ENCODE measurements around the gene PYY. TPM values are rescaled to one million over a fixed set of nuclear protein-coding genes. Genes with fewer than 3 reads are reported as not detected.
"Not testable (repeated sequence)": the region's sequence is repeated elsewhere in the genome, so short reads cannot be mapped to it uniquely, and the experiment has no call there.

PYY gene
- total and polyA plus RNA-seq, 7 donors = 3.2 to 185 (median 47.8) TPM; not detected in 3

GRCh38 chr17:44000141-44000860, 46.6 kb upstream of the PYY start:
- intact Hi-C loops (cut with DNase I) = no loop called here
- H3K27me3 ChIP-seq = peaks cover 16 to 37% (median 26%) of the 10 kb centered on the region in 3 donors
- no peak overlapping the region for H3K4me3 ChIP-seq
- 84 to 88% methylated on average over 12 of the region's 12 CpGs for WGBS, 2 donors
- H3K36me3 ChIP-seq = no peaks in the 10 kb centered on the region
- H3K9me3 ChIP-seq = no peaks in the 10 kb centered on the region
- DNase-seq = no peak
- peaks cover 0 to 12% (median 11%) of the 10 kb centered on the region in 4 donors for H3K4me1 ChIP-seq
- H3K27ac ChIP-seq = no peak overlapping the region
- TF ChIP-seq EP300 (IDR thresholded peaks at IDR 0.05) (no peak), POLR2A (IDR thresholded peaks at IDR 0.05) (no peak), CTCF (IDR thresholded peaks at IDR 0.05) (no peak), POLR2AphosphoS5 (IDR thresholded peaks at IDR 0.05) (no peak)

- H3K4me3 ChIP-seq = no peak overlapping the region
- 84 to 91% methylated on average over 4 of the region's 4 CpGs for WGBS, 2 donors
- H3K4me1 ChIP-seq = peaks cover 0 to 9% (median 8%) of the 10 kb centered on the region in 4 donors
- intact Hi-C loops (cut with DNase I) = no loop called here
- no peak for TF ChIP-seq POLR2A (IDR thresholded peaks at IDR 0.05)
- TF ChIP-seq EP300 (IDR thresholded peaks at IDR 0.05) = no peak
- TF ChIP-seq POLR2AphosphoS5 (IDR thresholded peaks at IDR 0.05) = no peak
- no peak for TF ChIP-seq CTCF (IDR thresholded peaks at IDR 0.05)
- no peaks in the 10 kb centered on the region for H3K9me3 ChIP-seq
- no peak for DNase-seq
- no peak overlapping the region for H3K27ac ChIP-seq
- H3K36me3 ChIP-seq = no peaks in the 10 kb centered on the region
- peaks cover 3 to 24% (median 22%) of the 10 kb centered on the region in 3 donors for H3K27me3 ChIP-seq
These were observed 45.3 kb upstream of the PYY start for GRCh38 chr17:43999024-43999423.

- no peak for DNase-seq
- Histone ChIP-seq H3K36me3 (no peaks in the 10 kb centered on the region), H3K27ac (no peak overlapping the region), H3K9me3 (no peaks in the 10 kb centered on the region), H3K4me1 (peaks cover 0 to 9% (median 8%) of the 10 kb centered on the region in 4 donors), H3K4me3 (no peak overlapping the region), H3K27me3 (peaks cover 3 to 22% (median 19%) of the 10 kb centered on the region in 3 donors)
- no peak for TF ChIP-seq POLR2A (IDR thresholded peaks at IDR 0.05)
- intact Hi-C loops (cut with DNase I) = no loop called here
- WGBS, 2 donors = 83 to 86% methylated on average over 3 of the region's 3 CpGs
These were observed 44.8 kb upstream of the PYY start for GRCh38 chr17:43998552-43998951.

GRCh38 chr17:43997180-43997579, 43.4 kb upstream of the PYY start:
- H3K9me3 ChIP-seq; H3K4me1 ChIP-seq; intact Hi-C loops (cut with DNase I); DNase-seq; H3K4me3 ChIP-seq; H3K36me3 ChIP-seq; H3K27ac ChIP-seq: not testable (repeated sequence)
- 85 to 88% methylated on average over 5 of the region's 5 CpGs for WGBS, 2 donors
- H3K27me3 ChIP-seq = peaks cover 3 to 22% (median 8%) of the 10 kb centered on the region in 3 donors

- Histone ChIP-seq H3K9me3 (no peaks in the 10 kb centered on the region), H3K27ac (no peak overlapping the region), H3K36me3 (no peaks in the 10 kb centered on the region), H3K27me3 (peaks cover 0 to 22% (median 3%) of the 10 kb centered on the region in 3 donors), H3K4me3 (no peak overlapping the region), H3K4me1 (peaks cover 0 to 9% (median 8%) of the 10 kb centered on the region in 4 donors)
- intact Hi-C loops (cut with DNase I) = loop anchor here (1.0 to 2.0 kb wide), 2 partner anchors 51 to 116 kb away; no protein-coding TSS in a partner anchor
- 16 to 21% methylated on average over 12 of the region's 12 CpGs for WGBS, 2 donors
- TF ChIP-seq CTCF (IDR thresholded peaks at IDR 0.05) (no peak), EP300 (IDR thresholded peaks at IDR 0.05) (no peak), POLR2A (IDR thresholded peaks at IDR 0.05) (no peak), POLR2AphosphoS5 (IDR thresholded peaks at IDR 0.05) (no peak)
- DNase-seq = no peak
These were observed 41.4 kb upstream of the PYY start for GRCh38 chr17:43995150-43995471.
